GM19099 (cell line): ENCODE results near the gene DMKN.
A peak's percentile ranks its signal among the peaks of the same experiment; 100 is the strongest.

Source experiments
- POLR2A ChIP-seq: IDR thresholded peaks from 3 replicates; pipeline ENCODE4 v1.6.1; 2011; ENCODE audit warnings: low read depth; ENCODE audit not compliant: insufficient read length; ENCODE audit errors: extremely low read depth

DMKN gene

GRCh38 chr19:35553385-35554000 is 40.0 kb upstream of the DMKN start:
- TF ChIP-seq POLR2A = no peak

GRCh38 chr19:35552534-35553384 is 39.3 kb upstream of the DMKN start:
- TF ChIP-seq POLR2A = no peak

- TF ChIP-seq POLR2A = no peak
These were observed 37.8 kb upstream of the DMKN start for GRCh38 chr19:35551091-35551810.

- TF ChIP-seq POLR2A = no peak
These were observed 36.6 kb upstream of the DMKN start for GRCh38 chr19:35549879-35550523.

- TF ChIP-seq POLR2A = no peak
These were observed 35.8 kb upstream of the DMKN start for GRCh38 chr19:35549174-35549788.

GRCh38 chr19:35546532-35546931 is 33.1 kb upstream of the DMKN start:
- TF ChIP-seq POLR2A = no peak

- no peak for TF ChIP-seq POLR2A
These were observed 32.5 kb upstream of the DMKN start for GRCh38 chr19:35545855-35546381.

GRCh38 chr19:35545001-35545854 is 31.8 kb upstream of the DMKN start, which contains the start of gene TMEM147:
TSS of gene TMEM147 (plus strand) at chr19:35545626. CDS start at chr19:35545740, 114 bp downstream.
- TF ChIP-seq POLR2A = peak; percentile 87

- TF ChIP-seq POLR2A = no peak
These were observed 30.8 kb upstream of the DMKN start for GRCh38 chr19:35544110-35544802.

GRCh38 chr19:35543280-35544109 is 30.0 kb upstream of the DMKN start:
- TF ChIP-seq POLR2A = no peak

- no peak for TF ChIP-seq POLR2A
These were observed 28.8 kb upstream of the DMKN start for GRCh38 chr19:35542209-35542608.

- TF ChIP-seq POLR2A = no peak
These were observed 27.0 kb upstream of the DMKN start for GRCh38 chr19:35540356-35540927.
